Measurements from ENCODE around the gene ZNF513.
A peak's percentile ranks its signal among the peaks of the same experiment; 100 is the strongest.

Gene ZNF513

GRCh38 chr2:27379836-27380625 lies 503 bp downstream of the ZNF513 start:
- Histone ChIP-seq H3K27me3 (ENCODE audit: control insufficient read depth, insufficient read depth, low read length) (no peaks in the 10 kb centered on the region), H3K4me3 (ENCODE audit: low read depth, low read length) (peak overlapping the region; percentile 83), H3K9me3 (ENCODE audit: control insufficient read depth, insufficient read depth, low read depth, low read length) (no peaks in the 10 kb centered on the region), H3K9ac (ENCODE audit: low read length) (peak overlapping the region; percentile 97), H3K36me3 (ENCODE audit: control insufficient read depth, insufficient read depth, low read length) (peaks cover 79% of the 10 kb centered on the region), H3K27ac (ENCODE audit: low read depth, low read length) (peak overlapping the region; percentile 69), H3K4me1 (ENCODE audit: control insufficient read depth, insufficient read depth, low read length) (peaks cover 14% of the 10 kb centered on the region)

GRCh38 chr2:27379383-27379835 lies 1.1 kb downstream of the ZNF513 start:
- H3K4me1 ChIP-seq (ENCODE audit: control insufficient read depth, insufficient read depth, low read length), result peaks cover 14% of the 10 kb centered on the region
- peak overlapping the region; percentile 97 for H3K9ac ChIP-seq (ENCODE audit: low read length)

GRCh38 chr2:27378809-27379290 lies 1.7 kb downstream of the ZNF513 start:
- Histone ChIP-seq H3K27me3 (ENCODE audit: control insufficient read depth, insufficient read depth, low read length) (no peaks in the 10 kb centered on the region), H3K27ac (ENCODE audit: low read depth, low read length) (no peak overlapping the region), H3K36me3 (ENCODE audit: control insufficient read depth, insufficient read depth, low read length) (peaks cover 78% of the 10 kb centered on the region), H3K4me3 (ENCODE audit: low read depth, low read length) (peak overlapping the region; percentile 83), H3K9ac (ENCODE audit: low read length) (no peak overlapping the region), H3K4me1 (ENCODE audit: control insufficient read depth, insufficient read depth, low read length) (peaks cover 14% of the 10 kb centered on the region), H3K9me3 (ENCODE audit: control insufficient read depth, insufficient read depth, low read depth, low read length) (no peaks in the 10 kb centered on the region)

More at GRCh38 chr2:27379383-27379835, 1.1 kb downstream of the ZNF513 start:
- Histone ChIP-seq H3K27me3 (ENCODE audit: control insufficient read depth, insufficient read depth, low read length) (no peaks in the 10 kb centered on the region), H3K4me3 (ENCODE audit: low read depth, low read length) (peak overlapping the region; percentile 83), H3K27ac (ENCODE audit: low read depth, low read length) (no peak overlapping the region; the same call in 1 of the 2 replicates), H3K9me3 (ENCODE audit: control insufficient read depth, insufficient read depth, low read depth, low read length) (no peaks in the 10 kb centered on the region), H3K36me3 (ENCODE audit: control insufficient read depth, insufficient read depth, low read length) (peaks cover 79% of the 10 kb centered on the region)

GRCh38 chr2:27378096-27378808 lies 2.3 kb downstream of the ZNF513 start:
- peaks cover 14% of the 10 kb centered on the region for H3K4me1 ChIP-seq (ENCODE audit: control insufficient read depth, insufficient read depth, low read length)
- H3K27me3 ChIP-seq (ENCODE audit: control insufficient read depth, insufficient read depth, low read length), result no peaks in the 10 kb centered on the region
- H3K36me3 ChIP-seq (ENCODE audit: control insufficient read depth, insufficient read depth, low read length), result peaks cover 76% of the 10 kb centered on the region
- no peak overlapping the region for H3K9ac ChIP-seq (ENCODE audit: low read length)
- no peaks in the 10 kb centered on the region for H3K9me3 ChIP-seq (ENCODE audit: control insufficient read depth, insufficient read depth, low read depth, low read length)
- H3K27ac ChIP-seq (ENCODE audit: low read depth, low read length), result no peak overlapping the region
- H3K4me3 ChIP-seq (ENCODE audit: low read depth, low read length), result no peak overlapping the region

- Histone ChIP-seq H3K4me1 (ENCODE audit: control insufficient read depth, insufficient read depth, low read length) (peaks cover 14% of the 10 kb centered on the region), H3K27ac (ENCODE audit: low read depth, low read length) (no peak overlapping the region), H3K36me3 (ENCODE audit: control insufficient read depth, insufficient read depth, low read length) (peaks cover 77% of the 10 kb centered on the region)
Observed at GRCh38 chr2:27377618-27378095, 2.9 kb downstream of the ZNF513 start.

GRCh38 chr2:27376866-27377617 lies 3.5 kb downstream of the ZNF513 start:
- Histone ChIP-seq H3K4me1 (ENCODE audit: control insufficient read depth, insufficient read depth, low read length) (peaks cover 14% of the 10 kb centered on the region), H3K27ac (ENCODE audit: low read depth, low read length) (no peak overlapping the region), H3K36me3 (ENCODE audit: control insufficient read depth, insufficient read depth, low read length) (peaks cover 76% of the 10 kb centered on the region), H3K9me3 (ENCODE audit: control insufficient read depth, insufficient read depth, low read depth, low read length) (no peaks in the 10 kb centered on the region), H3K4me3 (ENCODE audit: low read depth, low read length) (no peak overlapping the region), H3K9ac (ENCODE audit: low read length) (no peak overlapping the region), H3K27me3 (ENCODE audit: control insufficient read depth, insufficient read depth, low read length) (no peaks in the 10 kb centered on the region)

More at GRCh38 chr2:27377618-27378095, 2.9 kb downstream of the ZNF513 start:
- Histone ChIP-seq H3K27me3 (ENCODE audit: control insufficient read depth, insufficient read depth, low read length) (no peaks in the 10 kb centered on the region), H3K4me3 (ENCODE audit: low read depth, low read length) (no peak overlapping the region), H3K9ac (ENCODE audit: low read length) (no peak overlapping the region), H3K9me3 (ENCODE audit: control insufficient read depth, insufficient read depth, low read depth, low read length) (no peaks in the 10 kb centered on the region)

GRCh38 chr2:27376151-27376865 lies 4.2 kb downstream of the ZNF513 start:
- no peak overlapping the region for H3K4me3 ChIP-seq (ENCODE audit: low read depth, low read length)
- no peaks in the 10 kb centered on the region for H3K9me3 ChIP-seq (ENCODE audit: control insufficient read depth, insufficient read depth, low read depth, low read length)
- H3K27ac ChIP-seq (ENCODE audit: low read depth, low read length), result no peak overlapping the region
- H3K4me1 ChIP-seq (ENCODE audit: control insufficient read depth, insufficient read depth, low read length), result peaks cover 13% of the 10 kb centered on the region
- H3K36me3 ChIP-seq (ENCODE audit: control insufficient read depth, insufficient read depth, low read length), result peaks cover 69% of the 10 kb centered on the region
- no peak overlapping the region for H3K9ac ChIP-seq (ENCODE audit: low read length)
- H3K27me3 ChIP-seq (ENCODE audit: control insufficient read depth, insufficient read depth, low read length), result no peaks in the 10 kb centered on the region

GRCh38 chr2:27375513-27376099 lies 4.9 kb downstream of the ZNF513 start:
- H3K27me3 ChIP-seq (ENCODE audit: control insufficient read depth, insufficient read depth, low read length), result no peaks in the 10 kb centered on the region
- no peak overlapping the region for H3K9ac ChIP-seq (ENCODE audit: low read length)
- H3K4me1 ChIP-seq (ENCODE audit: control insufficient read depth, insufficient read depth, low read length), result peaks cover 10% of the 10 kb centered on the region; the same call in 1 of the 2 replicates
- peaks cover 65% of the 10 kb centered on the region for H3K36me3 ChIP-seq (ENCODE audit: control insufficient read depth, insufficient read depth, low read length)
- H3K4me3 ChIP-seq (ENCODE audit: low read depth, low read length), result no peak overlapping the region
- H3K9me3 ChIP-seq (ENCODE audit: control insufficient read depth, insufficient read depth, low read depth, low read length), result no peaks in the 10 kb centered on the region
- no peak overlapping the region for H3K27ac ChIP-seq (ENCODE audit: low read depth, low read length)

- Histone ChIP-seq H3K4me3 (ENCODE audit: low read depth, low read length) (no peak overlapping the region), H3K36me3 (ENCODE audit: control insufficient read depth, insufficient read depth, low read length) (peaks cover 64% of the 10 kb centered on the region), H3K9me3 (ENCODE audit: control insufficient read depth, insufficient read depth, low read depth, low read length) (no peaks in the 10 kb centered on the region), H3K9ac (ENCODE audit: low read length) (no peak overlapping the region), H3K27me3 (ENCODE audit: control insufficient read depth, insufficient read depth, low read length) (no peaks in the 10 kb centered on the region), H3K4me1 (ENCODE audit: control insufficient read depth, insufficient read depth, low read length) (peaks cover 11% of the 10 kb centered on the region; the same call in 1 of the 2 replicates), H3K27ac (ENCODE audit: low read depth, low read length) (no peak overlapping the region)
Observed at GRCh38 chr2:27373567-27373966, 7.0 kb downstream of the ZNF513 start.

GRCh38 chr2:27372937-27373336 lies 7.6 kb downstream of the ZNF513 start:
- Histone ChIP-seq H3K9ac (ENCODE audit: low read length) (no peak overlapping the region), H3K4me3 (ENCODE audit: low read depth, low read length) (no peak overlapping the region), H3K27ac (ENCODE audit: low read depth, low read length) (no peak overlapping the region), H3K9me3 (ENCODE audit: control insufficient read depth, insufficient read depth, low read depth, low read length) (no peaks in the 10 kb centered on the region), H3K36me3 (ENCODE audit: control insufficient read depth, insufficient read depth, low read length) (peaks cover 64% of the 10 kb centered on the region), H3K4me1 (ENCODE audit: control insufficient read depth, insufficient read depth, low read length) (peaks cover 11% of the 10 kb centered on the region; the same call in 1 of the 2 replicates), H3K27me3 (ENCODE audit: control insufficient read depth, insufficient read depth, low read length) (no peaks in the 10 kb centered on the region)

Data from HUES6 (cell line).